NCI-H1694 (cell line): ENCODE results near the gene CSMD2.
A peak's percentile ranks its signal among the peaks of the same experiment; 100 is the strongest.
"Not testable (repeated sequence)": the region's sequence is repeated elsewhere in the genome, so short reads cannot be mapped to it uniquely, and the experiment has no call there.

Source experiments
- DNase-seq: peaks from one replicate; lab custom pipeline; 2025; lab: John Stamatoyannopoulos, UW

The CSMD2 gene

DNA sequence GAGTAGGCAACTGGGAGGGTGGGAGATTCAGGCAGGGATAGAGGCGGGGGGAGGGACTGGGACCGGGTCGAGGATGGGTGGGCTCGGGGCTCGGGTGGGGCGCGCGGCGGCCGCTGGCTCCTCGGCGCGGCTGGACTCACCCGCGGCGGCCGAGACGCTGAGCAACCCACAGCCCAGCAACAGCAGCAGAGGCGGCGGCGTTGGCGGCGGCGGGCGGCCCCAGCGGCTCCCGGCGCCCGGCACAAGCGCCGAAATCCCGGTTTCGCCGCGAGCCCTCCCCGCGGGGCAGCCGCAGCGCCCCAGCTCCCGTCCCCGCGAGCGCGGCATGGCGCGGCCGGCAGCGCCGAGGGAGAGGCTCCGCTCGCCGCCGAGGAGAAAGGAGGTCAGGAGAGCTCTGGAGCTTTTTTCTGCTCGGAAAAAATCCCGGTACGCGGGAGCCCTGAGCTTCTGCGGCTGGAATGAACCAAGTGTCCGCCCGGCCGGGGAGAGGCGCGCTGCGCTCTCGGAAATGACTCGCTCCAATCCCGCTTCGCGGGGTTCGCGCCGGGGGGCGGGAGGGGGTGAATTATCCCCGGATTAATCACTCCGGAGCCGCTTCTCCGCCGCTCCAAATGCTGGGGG lies at the start of gene CSMD2:
Gene CSMD2 (minus strand): TSS at position 460 of the 621 bp plus-strand sequence. CDS start 133 bp downstream, at position 327.
- DNase-seq: peak; percentile 10

GRCh38 chr1:34213956-34214355 lies 48.9 kb upstream of the CSMD2 start:
- DNase-seq: no peak

GRCh38 chr1:34212673-34213072 lies 47.6 kb upstream of the CSMD2 start:
- no peak for DNase-seq

DNA sequence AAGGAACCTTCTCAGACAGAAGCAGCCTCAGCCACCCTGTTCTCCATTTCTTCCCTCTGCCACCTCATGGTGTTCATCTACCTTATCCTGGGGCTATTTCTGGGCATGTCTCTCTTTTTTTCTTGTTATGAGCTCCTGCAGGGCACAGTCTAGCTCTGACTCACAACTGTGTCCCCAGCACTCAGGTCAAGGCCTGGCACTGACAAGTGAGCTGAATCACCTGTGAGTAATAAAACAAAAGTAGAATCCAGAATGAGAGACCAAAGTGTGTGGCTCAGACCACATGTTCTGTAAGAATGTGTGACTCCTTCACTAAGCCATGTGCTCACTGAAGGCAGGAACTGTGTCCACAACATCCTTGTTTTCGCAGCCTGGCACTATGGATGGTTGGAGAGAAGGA lies 34.9 kb upstream of the CSMD2 start:
- DNase-seq: no peak

DNA sequence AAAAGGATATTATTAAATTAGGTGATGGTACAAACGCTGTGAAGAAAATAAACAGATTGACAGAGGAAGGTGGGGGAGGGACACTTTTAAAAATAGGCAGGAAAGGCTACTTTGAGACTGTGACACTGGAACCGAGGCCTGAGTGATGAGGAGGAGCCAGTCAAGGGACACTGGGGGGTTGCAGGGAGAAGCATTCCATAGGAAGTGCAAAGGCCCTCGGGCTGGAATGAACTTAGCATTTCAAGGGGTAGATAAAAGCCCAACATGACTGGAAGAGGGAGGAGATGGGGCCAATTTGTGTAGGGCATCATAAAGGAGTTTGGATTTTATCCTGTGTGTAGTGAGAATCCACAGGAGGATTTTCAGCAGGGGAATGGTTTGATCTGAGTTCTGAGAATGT lies 27.6 kb upstream of the CSMD2 start:
- no peak for DNase-seq

DNA sequence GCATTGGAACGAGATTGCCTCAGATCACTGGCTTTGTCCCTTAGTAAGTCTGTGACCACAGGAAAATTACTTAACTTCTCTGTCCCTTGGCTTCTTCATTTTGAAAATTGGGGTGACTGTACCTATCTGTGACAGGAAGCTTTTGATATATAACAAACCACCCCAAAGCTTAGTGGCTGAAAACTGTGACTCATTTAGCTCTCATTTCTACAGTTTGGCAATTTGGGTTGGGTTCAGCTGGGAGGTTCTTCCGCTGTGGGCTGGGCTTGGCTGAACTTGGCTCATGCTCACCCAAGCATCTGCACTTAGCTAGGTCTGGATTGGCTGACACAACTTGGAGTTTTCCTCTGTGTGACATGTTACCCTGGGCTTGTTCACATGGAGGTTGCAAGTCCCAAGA lies 25.7 kb upstream of the CSMD2 start:
- DNase-seq: no peak

- DNase-seq: no peak
Measured at GRCh38 chr1:34188985-34189384, 24.0 kb upstream of the CSMD2 start.

- DNase-seq: no peak
Measured at GRCh38 chr1:34188418-34188817, 23.4 kb upstream of the CSMD2 start.

- no peak for DNase-seq
Measured at GRCh38 chr1:34186741-34187494, 21.9 kb upstream of the CSMD2 start.

GRCh38 chr1:34183381-34183780 lies 18.4 kb upstream of the CSMD2 start:
- DNase-seq: not testable (repeated sequence)

DNA sequence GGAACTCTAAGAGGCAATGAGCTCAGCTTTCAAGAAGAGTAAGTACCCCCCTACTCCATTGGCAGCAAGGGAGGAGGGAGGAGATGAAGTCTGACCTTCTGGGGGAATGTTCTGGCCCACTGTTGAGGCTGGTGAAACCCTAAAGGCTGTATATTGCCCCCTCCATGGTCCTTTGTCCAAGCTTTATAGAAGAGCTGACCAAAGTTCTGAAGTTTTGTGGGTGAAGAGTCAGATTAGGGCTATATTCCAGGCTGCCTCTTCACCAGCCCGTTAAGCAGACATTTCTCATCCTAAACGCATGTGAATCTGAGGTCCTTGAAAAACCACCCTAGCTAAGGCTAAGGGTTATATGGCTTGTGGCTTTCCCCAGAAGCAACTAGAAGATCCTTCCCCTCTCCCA lies 13.0 kb upstream of the CSMD2 start:
- DNase-seq: no peak

DNA sequence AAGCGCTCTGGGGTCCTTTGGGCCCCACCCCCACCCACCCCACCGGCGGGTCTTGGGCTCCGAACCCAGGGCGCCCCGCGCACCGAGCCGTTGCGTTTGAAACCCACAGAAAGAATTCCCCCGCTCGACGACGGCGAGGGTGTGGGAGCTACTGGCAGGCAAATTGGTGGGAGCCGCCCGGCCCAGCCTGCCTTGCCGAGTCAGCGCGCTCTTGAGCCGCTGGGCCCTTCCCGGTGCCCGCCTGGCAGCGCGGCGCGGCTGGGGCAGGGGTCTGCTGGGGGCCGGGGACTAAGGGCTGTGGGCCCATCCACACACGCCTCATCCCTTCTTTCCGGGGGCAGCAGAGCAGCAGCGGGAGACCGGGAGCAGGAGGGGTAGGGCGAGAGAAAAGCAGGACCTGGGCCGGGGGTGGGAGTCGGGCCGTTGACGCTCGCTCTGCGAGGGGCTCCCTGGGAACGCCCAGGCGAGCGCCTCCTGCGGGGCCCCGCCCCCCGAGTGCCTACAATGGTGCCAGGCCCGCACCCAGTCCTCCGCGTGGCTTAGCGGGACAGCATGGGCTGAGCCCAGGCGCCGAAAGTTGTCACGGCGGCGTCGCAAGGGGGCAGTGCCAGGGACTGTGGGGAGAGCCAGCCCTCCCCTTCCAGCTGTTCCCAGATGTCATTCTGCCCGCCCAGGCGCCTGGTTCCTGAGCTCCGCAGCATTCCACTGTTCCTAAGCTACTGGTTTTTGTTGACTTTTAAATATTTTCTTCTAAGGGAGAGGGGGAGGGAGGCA lies 12.0 kb upstream of the CSMD2 start, which contains the start of gene C1orf94:
Gene C1orf94 (plus strand): TSS at position 78 of the 774 bp plus-strand sequence. CDS start 883 bp downstream, outside the sequence.
- no peak for DNase-seq

DNA sequence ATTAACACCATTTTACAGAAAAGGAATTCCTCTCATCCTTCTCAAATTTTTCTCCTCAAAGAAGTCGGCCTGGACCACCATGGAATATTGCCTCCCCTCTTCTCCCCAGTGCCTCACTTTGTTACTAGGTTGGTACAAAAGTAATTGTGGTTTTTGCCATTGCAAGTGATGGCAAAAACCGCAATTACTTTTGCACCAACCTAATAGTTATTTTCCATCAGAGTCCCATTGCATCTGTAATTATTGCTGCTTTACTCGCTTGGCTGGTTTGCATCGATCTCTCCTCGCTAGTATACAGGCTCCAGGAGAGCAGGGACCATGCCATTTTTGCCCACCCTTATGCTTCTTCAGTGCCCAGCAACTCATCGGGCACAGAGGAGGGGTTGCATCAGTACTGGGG lies 10.7 kb upstream of the CSMD2 start:
- DNase-seq: no peak

DNA sequence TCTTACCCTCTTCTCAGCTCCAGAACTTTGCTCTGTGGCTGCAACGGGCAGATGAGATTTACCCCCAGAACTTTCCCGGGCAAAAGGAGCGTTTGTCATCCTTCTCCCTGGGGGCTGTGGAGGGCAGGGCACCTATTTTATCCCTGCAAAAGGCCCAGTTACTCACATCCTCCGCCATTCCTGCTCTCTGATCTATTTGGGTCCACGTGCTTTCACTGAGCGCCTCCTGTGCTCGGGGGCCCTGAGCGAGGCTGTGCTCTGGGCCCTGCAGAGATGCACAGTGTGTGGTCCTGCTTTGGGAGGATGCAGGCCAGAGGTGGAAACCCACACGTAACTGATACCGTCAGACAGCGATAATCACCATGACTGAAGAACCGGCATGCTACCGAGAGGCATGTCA lies 2.4 kb upstream of the CSMD2 start:
- no peak for DNase-seq

DNA sequence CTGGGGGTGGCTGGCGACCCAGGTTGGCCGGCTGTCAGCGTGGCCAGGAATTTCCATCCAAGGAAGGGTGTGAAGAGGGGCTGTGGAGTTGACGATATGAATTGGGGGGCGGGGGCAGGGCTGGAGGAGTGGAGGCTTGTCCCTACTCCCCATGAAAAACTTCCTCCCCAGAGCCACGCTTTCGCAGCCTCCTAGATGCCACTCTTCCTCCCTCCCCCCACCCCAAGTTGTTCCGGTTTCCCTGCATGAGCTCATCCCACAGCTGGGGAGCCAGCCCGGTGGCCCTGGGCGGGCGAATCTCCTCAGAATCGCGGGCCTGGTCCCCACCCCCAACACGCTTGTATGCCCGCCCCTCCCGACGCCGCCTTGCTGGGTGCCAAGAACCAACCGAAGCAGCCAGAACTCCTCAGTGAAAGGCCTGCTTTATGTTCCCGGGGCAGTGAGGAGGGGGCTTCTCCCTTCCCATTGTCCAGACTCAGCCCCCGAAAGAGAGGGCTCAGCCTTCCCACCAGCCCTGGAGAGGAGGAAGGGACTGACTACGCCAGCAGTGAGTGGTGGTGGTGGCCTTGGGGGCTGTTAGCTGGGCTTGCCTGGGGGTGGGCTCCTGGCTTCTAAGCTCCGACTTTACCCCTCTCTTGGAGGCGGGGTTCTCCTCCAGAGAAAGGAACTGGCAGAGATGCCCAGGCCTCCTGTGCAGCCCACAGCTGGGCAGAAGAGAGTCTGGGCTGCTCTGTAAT lies 1.8 kb upstream of the CSMD2 start:
- no peak for DNase-seq

DNA sequence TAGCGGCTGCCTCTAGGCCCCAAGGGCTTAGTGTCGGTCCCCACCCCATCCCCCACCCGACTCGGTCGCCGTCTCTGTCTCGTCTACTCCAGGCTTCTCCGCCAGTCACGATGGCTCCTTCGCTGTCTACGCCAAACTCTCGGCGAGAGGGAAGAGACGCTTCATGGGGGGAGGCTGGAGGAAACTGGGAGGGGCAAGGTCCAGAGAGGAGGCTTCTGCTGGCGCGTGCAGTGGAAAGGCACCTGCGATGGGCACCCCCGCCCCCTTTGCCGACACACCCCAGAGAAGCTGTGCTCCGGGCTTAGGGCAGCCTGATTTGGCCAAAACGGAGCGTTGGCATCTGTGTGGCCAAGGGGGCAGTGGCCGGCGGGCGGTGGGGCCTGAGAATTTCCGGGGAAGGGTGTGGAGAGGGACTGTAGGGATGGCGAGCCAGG lies 1.2 kb upstream of the CSMD2 start:
- DNase-seq: no peak

- DNase-seq: no peak
Measured at GRCh38 chr1:34165422-34165921, 442 bp upstream of the CSMD2 start.

DNA sequence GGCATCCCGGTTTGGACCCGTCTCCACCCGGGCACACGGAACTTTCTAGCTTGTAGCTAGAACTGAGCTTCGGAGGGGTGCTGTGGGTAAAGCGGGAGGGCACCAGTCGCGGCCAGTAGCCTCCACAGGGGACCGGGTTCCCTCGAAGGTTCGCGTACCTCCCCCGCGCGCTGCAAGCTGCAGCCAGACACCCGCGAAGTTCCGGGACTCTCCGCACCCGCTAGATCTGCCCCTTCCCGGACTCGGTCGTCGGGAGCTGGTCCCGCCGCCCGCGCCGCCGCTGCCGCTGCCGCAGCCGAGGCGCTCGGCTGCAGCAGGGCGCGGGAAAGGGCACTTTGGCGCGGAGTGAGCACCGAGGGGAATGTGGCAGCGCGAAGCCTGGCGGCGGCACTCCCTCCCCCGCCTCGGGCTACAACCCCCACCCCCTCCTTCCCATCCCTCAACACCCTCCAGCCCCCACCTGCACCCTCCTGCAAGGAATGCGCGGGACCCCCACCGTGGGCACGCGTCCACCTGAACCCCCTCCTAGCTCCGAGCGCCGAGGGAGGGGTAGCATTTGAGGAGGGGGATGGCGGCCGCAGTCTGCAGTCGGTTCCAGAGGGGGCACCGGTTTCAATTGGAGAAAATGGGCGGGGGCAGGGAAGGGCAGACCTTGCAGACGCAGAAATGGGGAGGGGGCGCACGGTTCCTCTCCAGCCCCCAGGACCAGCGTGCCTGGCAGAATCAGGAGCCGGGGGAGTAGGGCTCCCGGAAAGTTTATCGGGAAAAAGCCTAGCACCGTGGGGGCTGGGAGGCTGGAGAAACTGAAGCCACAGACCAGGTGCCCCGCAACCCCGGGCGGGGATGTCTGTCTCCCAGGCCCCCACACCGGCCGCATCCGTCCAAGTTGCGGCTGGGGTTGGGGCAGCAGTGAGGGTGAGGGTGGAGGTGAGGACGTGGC lies 968 bp downstream of the CSMD2 start:
- no peak for DNase-seq

GRCh38 chr1:34162852-34163766 lies 1.9 kb downstream of the CSMD2 start:
- DNase-seq: peak; percentile 39

DNA sequence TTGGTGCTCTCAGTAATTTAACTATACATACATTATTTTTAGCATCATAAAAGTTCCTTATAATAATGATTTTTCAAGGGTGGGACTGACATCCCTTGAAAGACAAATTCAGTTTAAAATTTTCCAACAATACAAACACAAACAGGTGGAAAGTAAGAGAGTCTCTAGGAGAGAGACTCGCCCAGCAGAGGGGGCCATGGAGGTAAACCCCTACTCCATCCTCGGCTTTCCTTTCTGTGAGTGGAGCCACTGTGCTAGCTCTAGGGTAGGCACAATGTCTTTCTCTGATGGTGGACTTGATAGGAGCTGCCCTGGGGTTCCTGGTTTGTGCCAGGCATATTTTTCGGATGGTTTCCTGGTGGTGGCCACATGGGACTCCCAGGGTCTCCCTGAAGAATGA lies 8.3 kb downstream of the CSMD2 start:
- DNase-seq: no peak
